GM19463 (cell line): ENCODE results near the gene CA12.
A peak's percentile ranks its signal among the peaks of the same experiment; 100 is the strongest.

Source experiments
- ATAC-seq: cut with Tn5 transposase; IDR thresholded peaks from one replicate; pipeline ENCODE4 v1.9.1; 2021; ENCODE audit warnings: mild to moderate bottlenecking, moderate library complexity; ENCODE audit not compliant: unreplicated experiment

CA12 gene

GRCh38 chr15:63360170-63360569, 21.5 kb downstream of the CA12 start:
- no peak for ATAC-seq

- no peak for ATAC-seq
Measured at GRCh38 chr15:63358241-63359029, 23.2 kb downstream of the CA12 start.

GRCh38 chr15:63357731-63358130, 23.9 kb downstream of the CA12 start:
- ATAC-seq = no peak

GRCh38 chr15:63357061-63357460, 24.6 kb downstream of the CA12 start:
- no peak for ATAC-seq

GRCh38 chr15:63354821-63355650, 26.6 kb downstream of the CA12 start:
- no peak for ATAC-seq

- ATAC-seq = no peak
Measured at GRCh38 chr15:63353887-63354286, 27.8 kb downstream of the CA12 start.

- ATAC-seq = no peak
Measured at GRCh38 chr15:63353261-63353660, 28.4 kb downstream of the CA12 start.

GRCh38 chr15:63352808-63353207, 28.8 kb downstream of the CA12 start:
- no peak for ATAC-seq

GRCh38 chr15:63351170-63351569, 30.5 kb downstream of the CA12 start:
- ATAC-seq = no peak

- no peak for ATAC-seq
Measured at GRCh38 chr15:63350178-63350621, 31.4 kb downstream of the CA12 start.

- ATAC-seq = no peak
Measured at GRCh38 chr15:63349621-63350020, 32.0 kb downstream of the CA12 start.

- ATAC-seq = no peak
Measured at GRCh38 chr15:63349156-63349555, 32.5 kb downstream of the CA12 start.

GRCh38 chr15:63348392-63348791, 33.3 kb downstream of the CA12 start:
- ATAC-seq = no peak

- no peak for ATAC-seq
Measured at GRCh38 chr15:63347074-63347857, 34.4 kb downstream of the CA12 start.

- no peak for ATAC-seq
Measured at GRCh38 chr15:63345391-63345752, 36.3 kb downstream of the CA12 start.

GRCh38 chr15:63344731-63345390, 36.8 kb downstream of the CA12 start:
- no peak for ATAC-seq

- peak; percentile 72 for ATAC-seq
Measured at GRCh38 chr15:63342996-63343562, 38.6 kb downstream of the CA12 start.

- ATAC-seq = no peak
Measured at GRCh38 chr15:63341898-63342297, 39.7 kb downstream of the CA12 start.

GRCh38 chr15:63340878-63341277, 40.8 kb downstream of the CA12 start:
- ATAC-seq = no peak

- no peak for ATAC-seq
Measured at GRCh38 chr15:63340353-63340752, 41.3 kb downstream of the CA12 start.
